NCI-H2171 (cell line): ENCODE data around the gene SIAH3.

Experiments used
- DNase-seq: peaks from one replicate; lab custom pipeline; 2025; lab: John Stamatoyannopoulos, UW

SIAH3 gene

DNA sequence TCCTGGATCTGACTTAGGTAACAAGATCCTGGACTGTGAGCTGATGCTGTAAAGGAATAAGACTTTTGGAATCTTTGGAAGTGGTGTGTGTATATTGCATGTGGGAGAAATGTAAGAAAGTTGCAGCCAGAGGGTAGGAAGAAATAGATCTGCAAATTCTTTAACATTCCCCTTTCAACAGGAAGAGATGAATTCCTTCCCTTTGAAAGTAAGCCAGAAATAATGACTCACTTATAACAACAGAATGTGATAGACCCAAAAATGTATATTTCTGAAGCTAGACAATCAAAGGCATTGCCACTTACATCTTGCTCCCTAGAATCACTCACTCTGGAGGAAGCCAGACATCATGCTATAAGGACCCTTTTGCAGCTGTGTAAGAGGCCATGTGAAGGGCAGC lies 9.8 kb upstream of the SIAH3 start:
- no peak for DNase-seq

DNA sequence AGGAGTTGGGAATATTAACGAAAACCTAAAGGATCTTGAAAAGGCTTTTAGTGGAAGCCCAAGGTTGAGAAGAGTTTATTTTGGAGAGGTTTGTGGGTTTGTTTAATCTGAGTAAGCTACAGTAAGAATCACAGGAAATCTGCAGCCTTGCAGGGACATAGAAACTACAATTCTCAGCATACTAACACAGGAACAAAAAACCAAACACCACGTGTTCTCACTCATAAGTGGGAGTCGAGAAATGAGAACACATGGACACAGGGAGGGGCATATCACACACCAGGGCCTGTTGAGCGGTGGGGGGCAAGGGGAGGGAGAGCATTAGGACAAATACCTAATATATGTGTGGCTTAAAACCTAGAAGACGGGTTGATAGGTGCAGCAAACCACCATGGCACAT lies 8.7 kb upstream of the SIAH3 start:
- DNase-seq = no peak

DNA sequence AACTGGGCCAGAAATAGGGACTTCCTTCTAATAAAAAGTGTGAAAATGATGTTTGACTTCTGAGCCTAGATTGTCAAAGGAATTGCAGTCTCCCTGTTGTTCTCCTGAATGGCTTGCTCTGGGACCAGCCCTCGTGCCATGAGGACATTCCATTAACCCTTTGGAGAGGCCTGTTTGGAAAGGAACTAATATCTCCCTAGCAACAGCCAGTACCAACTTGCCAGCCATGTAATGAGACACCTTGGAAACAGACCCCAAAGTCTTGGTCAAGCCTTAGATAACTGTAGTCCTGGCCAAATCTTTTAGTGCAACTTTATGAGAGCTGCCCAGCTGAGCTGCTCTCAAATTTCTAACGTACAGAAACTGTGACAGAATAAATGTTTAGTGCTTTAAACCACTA lies 8.2 kb upstream of the SIAH3 start:
- no peak for DNase-seq

DNA sequence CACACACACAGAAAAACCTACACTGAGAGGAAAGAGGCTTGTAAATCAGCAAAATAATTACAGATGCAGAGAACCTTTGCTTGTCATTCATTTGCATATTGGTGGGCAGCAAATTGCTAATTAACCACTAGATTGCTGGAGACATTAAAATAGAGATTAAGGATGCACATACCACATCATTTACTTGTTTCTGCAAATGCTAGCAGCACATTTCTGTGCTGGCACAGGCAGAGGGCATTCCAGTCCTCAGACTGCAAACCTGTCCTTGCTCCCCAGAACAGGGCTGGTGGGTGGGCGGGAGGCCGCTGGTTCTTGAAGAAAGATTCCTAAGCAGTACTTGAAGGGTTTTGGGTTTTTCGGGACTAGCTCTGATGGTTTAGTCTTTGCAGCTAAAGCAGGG lies 941 bp upstream of the SIAH3 start:
- no peak for DNase-seq

DNA sequence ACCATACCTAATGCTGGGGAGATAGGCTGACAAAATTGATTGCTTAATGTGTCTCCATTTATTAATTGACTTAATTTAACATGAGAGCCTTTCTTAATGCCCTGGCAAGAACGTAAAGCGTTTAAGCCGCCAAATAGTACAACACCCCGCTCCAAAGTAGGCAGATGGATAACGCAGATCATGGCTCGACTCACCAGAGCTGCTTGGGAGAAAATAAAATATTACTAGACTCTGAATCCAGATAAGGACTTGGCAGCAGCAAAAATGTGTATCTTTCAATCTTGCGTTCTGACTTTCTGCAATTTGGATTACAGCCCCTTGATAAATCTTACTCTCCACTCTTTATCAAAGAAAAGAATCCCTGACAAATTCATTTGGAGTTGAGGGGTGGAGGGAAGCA lies 403 bp upstream of the SIAH3 start:
- no peak for DNase-seq

DNA sequence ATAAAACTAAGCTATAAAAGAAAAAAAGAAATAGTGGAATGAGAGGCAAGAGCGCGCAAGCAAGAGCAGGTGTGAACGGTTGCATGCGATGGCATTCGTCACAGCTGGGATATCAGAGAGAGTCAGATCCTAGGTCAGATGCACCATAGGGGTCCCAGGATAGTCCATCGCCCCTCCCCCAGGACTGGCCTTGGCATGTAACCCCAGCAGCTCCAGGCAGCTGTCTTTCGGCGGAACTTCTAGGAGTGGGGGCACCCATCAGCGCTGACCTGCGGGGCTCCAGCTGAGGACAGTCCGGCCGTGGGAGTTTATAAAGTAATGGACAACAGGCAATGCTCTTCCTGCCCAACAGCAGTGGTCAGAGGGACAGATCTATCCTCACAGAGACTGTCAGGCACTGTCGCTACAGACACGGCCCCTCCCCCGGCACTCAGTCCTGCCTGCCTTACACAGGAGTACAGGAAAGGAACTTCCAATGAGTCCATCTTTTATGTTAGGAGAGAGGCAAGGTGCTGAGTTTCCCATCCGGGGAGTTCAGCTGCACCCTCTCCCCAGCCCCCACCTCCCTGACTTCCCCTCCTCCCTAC lies 1.4 kb downstream of the SIAH3 start:
- DNase-seq = no peak

DNA sequence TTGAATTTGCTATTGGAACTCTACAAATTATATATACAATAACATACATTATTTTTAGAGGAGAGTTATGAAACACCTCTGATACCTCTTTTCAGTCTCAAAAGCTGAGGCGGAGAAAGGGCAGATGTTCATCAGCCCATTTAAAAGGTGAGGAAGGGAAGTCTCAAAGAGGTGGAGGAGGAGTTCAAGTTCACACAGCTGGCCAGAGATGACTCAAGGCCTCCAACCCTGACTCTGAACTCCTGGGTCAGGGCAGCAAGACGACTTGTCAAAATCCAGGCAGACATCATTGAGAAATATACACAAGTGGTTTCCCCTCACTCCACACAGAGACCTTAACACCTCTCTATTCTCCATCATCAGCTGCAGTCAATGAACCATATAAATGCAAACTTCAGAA lies 2.1 kb downstream of the SIAH3 start:
- DNase-seq = no peak

DNA sequence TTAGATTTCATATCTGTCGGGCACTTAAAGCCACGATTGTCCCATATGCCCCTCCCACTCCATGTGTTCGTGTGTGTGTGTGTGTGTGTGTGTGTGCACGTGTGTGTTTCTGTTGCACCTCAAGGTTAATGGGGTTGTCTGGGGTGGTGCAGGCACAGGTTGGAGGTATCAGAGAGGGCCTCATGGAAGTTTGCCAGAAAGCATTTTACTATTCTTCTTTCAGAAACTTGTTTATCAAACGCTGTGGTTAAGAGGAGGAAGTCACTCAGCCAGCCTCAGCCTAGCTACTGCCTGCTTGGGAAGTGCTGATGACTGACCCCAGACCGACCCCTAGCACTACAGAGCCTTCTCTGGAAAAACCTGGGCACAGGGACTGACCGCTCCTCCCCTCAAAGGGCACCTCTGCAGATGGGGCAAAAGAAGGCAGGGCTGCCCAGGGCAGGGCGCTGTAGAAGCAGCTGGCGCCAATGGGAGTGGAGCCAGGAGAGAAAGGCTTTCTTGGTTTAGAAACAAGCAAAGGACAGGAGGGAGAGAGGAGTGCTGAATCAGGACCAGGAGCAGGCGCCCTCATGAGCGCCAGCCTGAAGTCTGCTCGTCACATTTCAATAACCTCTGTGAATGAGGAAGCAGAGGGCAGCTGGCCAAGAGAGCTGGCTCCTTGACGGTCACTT lies 3.9 kb downstream of the SIAH3 start:
- DNase-seq = no peak

DNA sequence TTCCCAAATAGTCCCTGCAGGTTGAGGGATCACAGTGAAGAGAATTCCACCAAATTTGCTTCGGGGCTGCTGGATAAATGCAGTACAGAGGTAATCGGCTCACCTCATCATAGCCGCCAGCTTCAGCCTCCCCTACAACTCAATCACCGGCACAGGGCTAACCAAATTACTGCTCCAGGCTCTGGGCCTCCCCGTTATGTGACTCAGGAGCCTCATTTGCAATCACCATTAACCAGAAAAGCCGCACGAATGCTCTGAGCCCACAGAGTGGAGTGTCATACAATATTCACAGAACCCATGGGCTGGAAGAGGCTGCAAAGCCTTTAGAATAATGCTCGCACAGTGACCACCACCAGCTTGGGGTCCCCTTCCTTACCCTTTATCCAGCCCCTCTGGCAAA lies 4.9 kb downstream of the SIAH3 start:
- DNase-seq = no peak

DNA sequence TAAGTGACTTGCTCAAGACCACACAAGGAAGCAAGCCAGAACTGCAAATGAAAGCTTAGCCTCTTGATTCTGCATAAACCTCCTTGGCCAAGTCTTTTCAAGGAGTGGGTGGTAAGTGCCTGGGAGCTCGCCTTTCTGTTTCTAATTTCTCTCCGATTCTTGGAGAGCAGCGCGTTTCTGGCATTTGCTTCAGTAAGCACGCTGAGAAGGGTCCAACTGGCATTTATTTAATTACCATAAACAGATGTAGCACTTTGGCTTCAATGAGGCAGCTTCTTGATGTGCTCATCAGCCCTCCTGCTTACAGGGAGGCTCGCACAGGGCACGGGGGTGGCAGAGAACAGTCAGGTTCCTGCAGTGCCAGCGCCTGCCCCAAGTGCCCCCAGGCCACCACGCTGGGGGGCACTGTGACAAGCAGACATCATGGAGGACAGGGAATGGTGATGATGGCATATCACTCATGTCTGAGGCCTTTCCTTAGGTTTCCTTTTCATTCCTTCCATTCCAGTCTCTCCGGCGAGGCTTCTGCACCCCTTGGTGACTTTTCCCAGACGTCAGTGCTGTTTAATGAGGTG lies 13.3 kb downstream of the SIAH3 start:
- no peak for DNase-seq

DNA sequence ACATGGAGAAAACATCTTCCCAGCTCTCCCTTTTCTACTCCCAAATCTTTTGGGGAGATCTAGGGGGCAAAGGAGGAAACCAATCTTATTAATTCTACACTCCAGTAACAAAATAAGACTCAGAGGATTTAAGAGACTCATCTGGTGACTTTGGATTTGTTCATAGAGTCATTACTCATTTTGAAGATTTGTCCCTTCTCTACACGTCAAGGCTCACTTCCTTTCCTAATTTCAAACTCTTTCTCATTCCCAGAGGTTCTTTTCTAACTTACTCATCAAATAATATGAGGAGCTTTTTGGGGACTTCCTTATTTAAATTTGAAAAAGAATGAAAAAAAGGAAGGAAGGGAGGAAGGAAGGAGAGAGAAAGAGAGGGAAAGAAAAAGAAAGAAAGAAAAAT lies 14.4 kb downstream of the SIAH3 start:
- DNase-seq = no peak

DNA sequence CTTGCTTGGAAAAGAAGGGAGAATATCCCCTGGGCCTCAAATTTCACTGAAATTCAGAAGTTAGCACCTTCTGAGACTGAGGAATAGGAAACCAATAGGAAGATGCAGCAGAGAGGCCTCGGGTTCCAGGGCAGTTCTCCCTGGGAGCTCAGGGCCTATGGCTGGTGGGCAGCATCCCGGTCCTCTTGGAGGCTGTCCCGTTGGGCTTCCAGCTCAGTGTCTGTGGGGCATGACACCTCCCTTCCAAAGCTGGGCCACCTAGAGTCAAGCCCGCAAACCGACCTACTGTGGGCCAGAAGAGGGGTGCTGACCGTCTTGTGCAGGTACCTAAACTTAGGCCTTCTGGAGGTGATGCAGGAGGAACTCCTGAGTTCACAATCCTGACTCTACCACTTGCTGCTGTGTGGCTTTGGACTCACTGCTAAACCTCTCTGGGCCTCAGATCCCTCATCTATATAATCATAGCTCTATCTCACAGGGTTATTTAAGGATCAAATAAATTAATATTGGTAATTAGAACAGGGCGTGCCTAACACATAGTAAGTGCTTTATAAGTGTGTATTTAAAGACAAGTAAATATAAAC lies 17.1 kb downstream of the SIAH3 start:
- DNase-seq = no peak

DNA sequence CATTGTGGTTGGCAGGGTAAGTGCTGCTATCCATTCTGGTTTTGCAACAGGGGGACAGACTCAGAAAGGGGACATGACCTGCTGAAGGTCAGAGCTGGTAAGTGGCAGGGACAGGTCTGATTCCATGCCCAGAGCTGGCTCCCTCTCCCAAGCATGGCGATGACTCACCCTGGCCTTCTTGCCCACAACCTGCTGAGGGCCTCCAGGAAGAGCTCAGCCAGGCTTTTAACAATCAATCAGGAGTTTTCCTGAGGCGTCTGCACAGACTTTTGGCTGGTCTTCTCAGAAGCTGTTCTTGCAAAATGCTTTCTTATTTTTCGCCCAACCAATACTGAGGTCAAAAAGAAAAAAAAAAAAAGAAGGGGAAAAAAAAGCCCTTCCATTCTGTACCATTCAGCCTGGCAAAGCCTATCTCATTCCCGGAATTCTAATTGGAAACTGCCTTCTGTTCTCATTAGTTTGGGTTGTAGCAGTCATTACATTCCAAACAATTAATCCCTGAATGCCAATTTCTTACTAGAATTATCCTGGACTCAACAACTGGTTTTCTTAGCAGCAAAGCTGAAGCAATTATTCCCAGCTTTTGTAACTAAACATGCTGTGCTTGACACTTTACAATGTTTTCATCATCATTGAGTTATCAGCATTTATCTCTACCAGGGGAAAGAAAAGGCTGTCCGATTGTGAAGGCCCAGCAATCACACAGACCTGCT lies 17.7 kb downstream of the SIAH3 start:
- no peak for DNase-seq

DNA sequence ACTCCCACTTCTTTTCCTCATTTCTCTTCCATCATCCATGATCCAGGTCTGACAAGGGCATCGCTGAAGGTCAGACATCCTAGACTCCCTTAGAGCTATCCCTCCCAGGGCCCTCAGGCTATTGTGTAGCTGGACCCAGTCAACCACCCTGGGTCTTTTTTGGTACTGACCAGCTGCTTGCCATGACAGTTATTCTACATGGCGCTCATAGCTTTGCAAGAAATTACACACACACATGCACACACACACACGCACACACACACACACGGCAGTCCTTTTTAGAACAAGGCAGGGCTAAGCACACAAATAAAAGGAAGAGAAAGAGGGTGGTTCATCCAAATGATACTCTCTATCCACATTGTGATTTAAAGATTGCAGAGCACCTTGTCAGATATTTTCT lies 18.3 kb downstream of the SIAH3 start:
- DNase-seq = no peak

DNA sequence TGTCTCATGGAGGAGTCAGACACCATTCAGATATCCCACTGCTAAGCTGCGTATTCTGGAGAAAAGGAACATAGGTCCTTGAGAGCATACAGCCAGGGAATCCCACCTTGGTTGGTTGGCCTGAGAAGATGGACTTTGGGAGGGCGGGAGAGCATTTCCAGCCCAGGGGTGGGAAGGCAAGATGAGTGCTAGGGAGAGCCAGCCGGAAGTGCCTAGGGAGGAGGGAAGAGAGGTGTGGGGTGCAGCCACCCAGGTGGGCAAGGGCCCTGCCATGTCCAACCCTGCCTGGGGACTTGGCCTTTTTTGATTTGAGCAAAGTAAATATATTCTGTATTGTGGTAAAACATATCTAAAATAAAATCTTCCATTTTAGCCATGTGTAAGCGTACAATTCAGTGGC lies 19.7 kb downstream of the SIAH3 start:
- DNase-seq = no peak

DNA sequence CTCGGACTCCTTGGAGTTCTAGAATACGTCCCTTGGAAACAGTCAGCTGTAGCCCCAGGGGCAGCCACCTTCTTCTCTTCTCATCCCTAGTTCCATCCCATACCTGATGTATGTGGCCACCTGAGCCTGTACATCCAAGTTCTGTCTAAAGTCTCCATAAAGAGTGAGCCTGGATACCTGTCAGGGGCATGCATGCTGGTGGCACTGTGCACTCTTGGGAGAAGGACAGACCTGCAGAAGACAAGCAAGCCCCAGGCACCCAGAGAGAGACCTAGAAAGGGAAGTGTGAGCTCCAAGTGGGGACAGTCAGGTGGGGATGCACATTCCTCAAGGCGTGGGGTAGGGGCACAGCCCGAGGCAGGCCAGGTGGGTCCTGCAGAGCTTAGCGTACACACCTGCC lies 21.4 kb downstream of the SIAH3 start:
- no peak for DNase-seq

DNA sequence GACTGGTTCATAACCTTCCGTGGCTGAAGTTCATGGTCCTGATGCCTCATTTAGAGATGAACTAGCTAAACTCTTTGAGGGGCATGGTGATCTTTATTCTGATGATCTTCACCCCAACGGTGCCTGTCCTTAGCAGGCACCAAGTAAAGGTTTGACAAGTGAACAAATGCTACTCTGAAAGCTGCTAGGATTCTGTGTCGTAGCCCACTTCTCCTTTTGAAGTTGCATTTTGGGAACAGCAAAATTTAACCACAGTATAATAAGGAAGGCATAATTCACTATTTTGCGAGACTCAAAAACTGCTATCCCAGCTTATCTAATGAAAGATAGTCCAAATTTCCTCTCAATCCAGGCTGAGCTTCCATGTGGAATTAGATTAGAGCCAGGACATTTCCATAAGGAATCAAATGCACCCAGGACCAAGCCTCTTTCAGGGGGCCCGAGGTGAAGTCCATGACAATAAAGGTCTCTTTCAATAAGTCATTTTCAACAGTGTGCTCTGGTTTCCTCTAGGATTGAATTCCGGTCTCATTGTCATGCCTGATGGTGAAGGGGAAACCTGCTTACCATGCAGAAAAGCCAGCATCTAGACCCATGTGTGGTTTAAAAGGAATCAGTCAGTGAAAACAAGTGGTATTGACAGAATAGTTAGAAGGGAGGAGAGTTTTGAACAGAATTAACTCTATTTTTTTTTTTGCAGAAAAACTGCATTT lies 23.1 kb downstream of the SIAH3 start:
- DNase-seq = no peak

DNA sequence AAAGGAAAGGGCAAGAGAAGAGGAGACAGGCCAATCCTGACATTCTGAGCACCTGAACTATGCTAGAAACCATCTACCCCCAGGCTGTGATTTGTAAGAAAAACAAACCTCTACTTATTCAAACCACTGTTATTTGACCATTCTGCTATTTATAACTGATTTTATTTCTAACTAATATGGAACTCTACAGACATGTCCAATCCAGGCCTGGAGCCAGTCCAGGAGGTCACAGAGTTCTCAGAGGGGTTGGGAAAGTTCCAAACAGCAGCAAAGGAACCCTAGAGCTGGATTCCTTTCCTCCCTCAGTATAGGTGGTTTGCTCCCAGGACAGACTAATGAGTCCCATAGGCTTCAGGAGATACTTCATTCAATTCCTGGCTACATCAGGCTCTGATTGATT lies 24.2 kb downstream of the SIAH3 start:
- DNase-seq = no peak

DNA sequence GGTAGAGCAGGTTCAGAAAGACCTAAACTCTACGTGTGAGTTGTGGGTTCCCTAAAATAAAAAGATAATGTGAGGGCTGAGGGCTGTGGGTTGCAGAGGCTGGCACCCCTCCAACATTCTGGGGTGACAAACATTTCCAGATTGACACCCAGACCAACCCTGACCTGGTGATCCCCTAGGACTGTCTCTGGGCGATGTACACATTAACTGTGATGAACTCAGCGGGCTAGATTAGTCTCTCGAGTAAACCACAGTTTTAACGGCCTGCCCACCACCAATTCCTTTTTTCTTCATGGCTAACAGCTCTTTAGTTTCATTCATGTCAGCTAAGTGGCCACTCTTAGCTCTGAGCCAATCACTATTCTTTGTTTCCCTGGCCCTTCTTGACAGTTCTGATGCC lies 24.8 kb downstream of the SIAH3 start:
- DNase-seq = no peak

DNA sequence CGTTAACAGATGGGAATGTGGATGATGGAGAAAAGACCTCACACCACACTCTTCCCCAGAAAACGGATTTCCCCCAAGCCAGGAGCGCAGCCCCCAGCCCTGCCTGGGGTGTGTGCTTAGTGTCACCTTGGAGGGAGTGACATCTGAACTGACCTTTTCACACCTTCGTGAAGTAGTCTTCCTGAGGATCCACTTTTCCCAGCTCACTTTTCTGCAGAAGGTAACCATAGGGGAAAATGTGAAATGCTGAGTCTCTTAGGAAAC lies 26.2 kb downstream of the SIAH3 start:
- DNase-seq = no peak

DNA sequence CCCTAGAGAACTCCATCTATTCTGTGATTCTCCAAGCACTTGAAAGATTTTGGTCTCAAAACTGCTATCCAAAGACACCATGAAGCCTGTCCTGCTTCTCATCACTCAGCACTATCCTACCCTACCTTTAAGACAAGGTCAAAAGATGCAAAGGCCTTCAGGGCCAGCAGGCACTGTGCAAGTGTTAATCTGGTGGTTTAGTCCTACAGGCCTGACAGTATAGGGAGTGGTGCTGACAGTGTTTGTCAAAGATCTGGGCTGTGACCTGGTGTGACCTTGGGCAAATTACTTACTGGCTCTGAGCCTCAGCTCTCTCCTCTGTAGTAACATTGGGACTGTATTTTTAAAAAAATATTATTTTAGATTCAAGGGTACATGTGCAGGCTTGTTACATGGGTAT lies 28.0 kb downstream of the SIAH3 start:
- DNase-seq = no peak

DNA sequence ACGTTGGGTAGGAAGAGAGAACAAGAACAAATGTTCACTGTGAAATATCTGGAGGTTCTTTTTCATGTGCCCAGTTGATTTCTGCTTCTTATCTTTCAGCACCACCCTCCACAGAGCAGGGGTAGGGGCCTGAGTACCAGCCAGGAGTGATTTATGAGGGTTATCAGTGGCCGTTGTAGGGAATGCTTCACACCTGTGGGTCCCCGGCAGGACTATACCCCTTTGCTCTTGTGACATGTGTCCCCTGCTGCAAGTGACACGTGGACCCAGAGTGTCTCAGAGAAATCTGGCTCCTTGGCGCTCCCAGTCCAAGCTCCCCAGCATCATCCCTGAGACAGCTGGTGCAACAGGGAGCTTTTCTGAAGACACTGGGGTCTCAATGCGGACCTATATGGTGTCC lies 29.7 kb downstream of the SIAH3 start:
- DNase-seq = no peak
